Thoracic aorta (tissue), 2 donors: Measurements from ENCODE around the gene NDUFB2. TPM values are rescaled to one million over a fixed set of nuclear protein-coding genes. Genes with fewer than 3 reads are reported as not detected.

Experiments
- ATAC-seq: fragments of 150-250 bp; one replicate; pipeline ENCODE4 v1.8.0; 2017; ENCODE audit warnings: low read depth; ENCODE audit not compliant: insufficient number of reproducible peaks, low FRiP score
- DNase-seq: peaks from one replicate; pipeline ENCODE4 v3.0.0-alpha.2; 2020; ENCODE audit warnings: low spot score
- H3K27ac ChIP-seq, 2 donors: fragments of 200-600 bp; sonication (generic); 1 replicate in 1 of 2; 2 replicates in 1 of 2; pipeline ENCODE4 v1.5.1; 2016; ENCODE audit warnings: mild to moderate bottlenecking in 2 of 2, moderate library complexity in 2 of 2
- H3K27me3 ChIP-seq: fragments of 200-600 bp; sonication (generic); replicated peaks from 2 replicates; pipeline ENCODE4 v1.6.0; 2016; ENCODE audit warnings: mild to moderate bottlenecking; ENCODE audit not compliant: insufficient read depth
- H3K36me3 ChIP-seq: fragments of 200-600 bp; sonication (generic); one replicate; pipeline ENCODE4 v1.5.1; 2016
- H3K4me1 ChIP-seq, 2 donors: fragments of 200-600 bp; sonication (generic); 1 replicate in 1 of 2; 2 replicates in 1 of 2; pipeline versions ENCODE4 v1.5.1 to v1.6.0; 2016; ENCODE audit warnings: low read depth in 2 of 2, mild to moderate bottlenecking in 1 of 2; ENCODE audit not compliant: control insufficient read depth in 1 of 2
- H3K4me3 ChIP-seq: fragments of 200-600 bp; sonication (generic); 2 replicates; pipeline ENCODE4 v1.5.1; 2016; ENCODE audit warnings: mild to moderate bottlenecking
- H3K9me3 ChIP-seq: fragments of 200-600 bp; sonication (generic); 2 replicates; pipeline ENCODE4 v1.5.1; 2016
- CTCF ChIP-seq: fragments of 200-600 bp; sonication (generic); IDR thresholded peaks from one replicate; pipeline ENCODE4 v1.5.1; 2019; ENCODE audit warnings: antibody characterized with exemption
- total RNA-seq, 2 donors: library from RNA; depleted of rRNA; stranded (reverse); fragments of >200 nt; gene quantifications; one replicate each; pipeline versions ENCODE4 v1.1.0 to v1.2.3, GENCODE V29; 2016

Gene NDUFB2
- total RNA-seq, 2 donors from 2014 or later, result 84.0 to 354 TPM

DNA sequence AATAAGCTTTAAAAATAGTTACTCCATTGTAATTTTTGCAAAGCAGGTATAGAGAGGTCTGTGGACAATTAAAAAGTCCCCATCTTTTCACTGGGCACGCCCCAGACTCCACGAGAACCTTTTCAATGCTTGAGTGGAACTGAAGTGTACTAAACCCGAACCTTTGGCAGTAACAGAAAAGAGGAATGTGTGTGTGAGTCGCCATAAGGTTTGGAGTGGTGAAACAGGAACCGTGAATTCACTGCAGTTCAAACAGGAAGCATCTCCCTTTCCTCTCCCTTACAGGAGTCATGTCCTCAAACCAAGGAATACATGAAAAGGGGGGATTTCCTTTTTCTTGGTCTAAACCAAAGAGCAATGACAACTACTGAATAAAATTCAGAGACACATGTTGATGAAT is 23.2 kb downstream of the NDUFB2 start:
- ATAC-seq, result no peak
- Histone ChIP-seq H3K27me3 (no peaks in the 10 kb centered on the region), H3K27ac (no peak overlapping the region), H3K36me3 (no peaks in the 10 kb centered on the region), H3K9me3 (no peaks in the 10 kb centered on the region), H3K4me3 (no peak overlapping the region), H3K4me1 (no peaks in the 10 kb centered on the region)
- TF ChIP-seq CTCF, result no peak
- no peak for DNase-seq

- H3K4me3 ChIP-seq, result no peak overlapping the region
- no peaks in the 10 kb centered on the region for H3K36me3 ChIP-seq
- no peak for TF ChIP-seq CTCF
- no peak overlapping the region for H3K27ac ChIP-seq
- DNase-seq (no peak), ATAC-seq (no peak)
- no peaks in the 10 kb centered on the region for H3K4me1 ChIP-seq
- no peaks in the 10 kb centered on the region for H3K27me3 ChIP-seq
- no peaks in the 10 kb centered on the region for H3K9me3 ChIP-seq
These were observed 25.7 kb downstream of the NDUFB2 start for GRCh38 chr7:140722254-140722653.

GRCh38 chr7:140723006-140723405 is 26.5 kb downstream of the NDUFB2 start:
- H3K36me3 ChIP-seq, result no peaks in the 10 kb centered on the region
- H3K4me3 ChIP-seq, result no peak overlapping the region
- no peak overlapping the region for H3K27ac ChIP-seq
- no peak for DNase-seq
- no peak for ATAC-seq
- no peaks in the 10 kb centered on the region for H3K9me3 ChIP-seq
- H3K4me1 ChIP-seq, result no peaks in the 10 kb centered on the region
- no peak for TF ChIP-seq CTCF
- H3K27me3 ChIP-seq, result no peaks in the 10 kb centered on the region

DNA sequence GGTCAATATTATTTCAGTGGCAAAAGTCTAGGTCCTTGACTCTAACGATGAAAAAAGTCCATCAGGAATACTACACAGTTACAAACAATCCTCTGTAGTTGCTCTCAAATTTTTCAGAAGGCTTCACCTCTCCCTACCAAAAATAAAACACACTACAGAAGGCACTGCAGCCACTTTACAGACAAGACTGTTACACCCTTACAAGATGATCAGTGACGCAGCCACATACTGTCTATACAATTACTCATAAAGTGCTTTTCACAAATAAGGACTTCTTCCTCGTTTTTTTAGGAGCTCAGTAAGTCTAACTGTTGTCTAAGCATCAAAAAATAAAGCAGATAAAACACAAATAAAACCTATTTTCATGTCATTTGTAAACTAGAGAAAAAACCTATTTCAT is 27.1 kb downstream of the NDUFB2 start:
- Histone ChIP-seq H3K27me3 (no peaks in the 10 kb centered on the region), H3K4me1 (no peaks in the 10 kb centered on the region), H3K36me3 (no peaks in the 10 kb centered on the region), H3K9me3 (no peaks in the 10 kb centered on the region), H3K27ac (no peak overlapping the region), H3K4me3 (no peak overlapping the region)
- DNase-seq (no peak), ATAC-seq (no peak)
- TF ChIP-seq CTCF, result no peak

DNA sequence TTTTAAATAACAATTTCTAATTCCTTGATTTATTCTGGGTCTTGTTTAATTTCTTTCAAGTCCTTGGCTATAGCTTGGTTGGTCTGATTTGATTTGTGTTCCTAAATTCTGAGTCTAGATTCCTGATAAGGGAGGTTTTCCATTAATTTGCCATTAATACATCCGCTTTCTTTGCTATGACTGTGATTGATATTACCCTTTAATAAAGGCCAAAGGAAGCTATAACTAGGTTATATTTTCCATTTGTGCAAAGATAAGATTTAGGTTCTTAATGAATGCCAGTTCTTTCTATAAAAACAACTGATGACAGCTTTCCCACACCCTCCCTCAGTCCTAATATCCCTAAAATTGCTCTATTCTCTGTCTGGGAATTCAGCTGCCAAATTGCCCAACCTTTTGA is 28.2 kb downstream of the NDUFB2 start:
- H3K27me3 ChIP-seq, result no peaks in the 10 kb centered on the region
- H3K9me3 ChIP-seq, result no peaks in the 10 kb centered on the region
- no peak overlapping the region for H3K27ac ChIP-seq
- TF ChIP-seq CTCF, result no peak
- no peaks in the 10 kb centered on the region for H3K4me1 ChIP-seq
- no peak for ATAC-seq
- H3K36me3 ChIP-seq, result no peaks in the 10 kb centered on the region
- H3K4me3 ChIP-seq, result no peak overlapping the region
- DNase-seq, result no peak
